Medulla oblongata (tissue), 1 donor: ENCODE data around the gene NPEPL1.

ENCODE experiments used
- DNase-seq: peaks from one replicate; pipeline ENCODE4 v3.0.0-alpha.2; 2015; ENCODE audit errors: extremely low spot score

The NPEPL1 gene

DNA sequence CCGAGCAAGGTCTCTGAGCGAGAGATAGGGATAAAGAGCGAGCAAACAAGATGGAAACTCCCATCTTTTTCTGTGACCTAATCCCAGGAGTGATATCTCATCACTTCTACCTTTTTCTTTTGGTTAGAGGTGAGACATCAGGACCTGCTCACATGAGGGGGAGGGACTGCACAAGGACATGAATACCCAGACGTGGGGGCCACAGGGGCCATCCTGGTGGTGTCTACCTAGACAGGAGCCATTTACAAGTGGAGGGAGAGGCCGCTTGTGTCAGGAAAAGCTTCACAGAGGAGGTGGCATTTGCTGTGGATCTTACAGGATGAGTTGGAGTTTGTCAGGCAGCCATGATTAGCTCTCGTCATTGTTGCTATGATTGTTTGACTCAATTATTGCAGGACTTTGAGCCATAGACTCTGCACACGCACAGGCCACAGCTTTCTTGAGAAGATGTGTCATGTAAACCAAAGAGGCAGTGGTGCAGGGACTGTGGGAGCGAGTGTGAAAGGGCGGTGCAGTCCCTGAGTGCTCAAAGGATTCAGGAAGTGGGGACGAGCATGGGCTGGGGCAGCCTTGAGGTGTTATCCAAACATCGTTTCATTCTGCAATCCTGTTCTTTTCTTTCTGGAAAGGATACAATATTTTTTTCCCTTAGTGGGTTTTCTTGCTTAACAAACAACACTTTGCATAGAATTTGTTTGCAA, 7.7 kb downstream of the NPEPL1 start:
- DNase-seq, result no peak

DNA sequence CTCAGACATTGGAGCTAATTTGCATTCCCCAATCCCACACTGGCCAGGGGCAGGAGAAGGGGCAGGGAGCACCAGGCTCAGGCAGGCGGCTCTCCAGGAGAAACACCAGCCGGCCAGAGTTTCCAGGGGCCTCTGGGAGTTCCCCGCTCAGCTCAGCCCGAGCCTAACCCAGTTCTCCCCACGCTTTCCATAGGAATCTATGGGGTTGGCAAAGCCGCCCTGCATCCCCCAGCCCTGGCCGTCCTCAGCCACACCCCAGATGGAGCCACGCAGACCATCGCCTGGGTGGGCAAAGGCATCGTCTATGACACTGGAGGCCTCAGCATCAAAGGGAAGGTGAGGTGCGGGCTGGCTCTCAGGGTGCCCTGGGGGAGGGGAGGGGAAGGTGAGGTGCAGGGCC, 8.2 kb downstream of the NPEPL1 start:
- DNase-seq, result no peak

DNA sequence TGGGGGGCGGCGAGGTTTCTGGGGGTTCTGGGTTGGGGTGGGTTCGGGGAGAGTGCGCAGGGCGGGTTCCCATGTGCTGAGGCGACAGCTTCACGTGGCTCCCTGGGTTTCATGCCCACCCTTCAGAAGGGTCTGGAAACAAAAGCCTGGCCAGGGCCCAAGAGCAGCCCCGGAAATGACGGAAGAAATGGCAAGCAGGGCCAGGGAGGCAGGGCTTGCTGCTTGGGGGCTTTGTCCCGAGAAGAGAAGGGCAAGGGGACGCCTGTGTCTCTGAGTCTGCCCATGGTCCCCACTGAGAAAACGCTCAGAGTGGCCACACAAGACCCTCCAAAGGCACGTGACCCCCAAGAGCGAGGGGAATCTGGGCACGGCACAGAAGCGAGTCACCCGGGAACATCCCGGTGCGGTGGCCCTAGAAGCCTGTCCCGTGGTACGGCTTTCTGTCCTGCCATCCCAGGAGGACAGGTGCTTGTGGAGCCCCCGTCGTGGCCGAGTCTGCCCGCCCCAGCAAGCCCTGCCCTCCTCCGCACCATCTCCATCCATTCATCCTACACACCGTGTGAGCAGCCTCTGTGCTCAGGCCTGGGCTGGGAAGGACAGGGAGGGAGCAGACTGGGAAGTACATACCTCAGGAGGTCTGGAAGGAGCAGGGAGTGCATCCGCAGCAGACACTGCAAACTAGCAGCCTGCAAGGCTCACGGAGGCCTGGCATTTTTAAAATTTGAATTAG, 9.0 kb downstream of the NPEPL1 start:
- DNase-seq, result no peak

DNA sequence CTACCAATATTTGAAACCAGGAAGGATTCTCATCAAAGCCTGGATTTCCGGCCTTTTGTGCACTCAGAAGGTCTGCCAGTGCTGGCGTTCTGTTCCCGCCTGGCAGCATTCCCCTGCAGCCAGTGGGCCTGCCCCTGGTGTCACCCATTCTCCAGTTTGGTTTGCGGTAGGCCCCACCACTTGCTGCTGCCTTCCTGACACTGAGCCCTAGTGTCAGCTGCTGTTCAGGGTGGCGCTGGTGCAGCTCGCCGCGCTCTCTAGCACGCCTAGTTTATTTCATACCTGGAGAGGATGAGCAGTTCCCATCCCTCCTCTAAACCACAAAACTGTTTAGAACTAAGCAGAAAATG, 9.5 kb downstream of the NPEPL1 start:
- DNase-seq, result no peak

DNA sequence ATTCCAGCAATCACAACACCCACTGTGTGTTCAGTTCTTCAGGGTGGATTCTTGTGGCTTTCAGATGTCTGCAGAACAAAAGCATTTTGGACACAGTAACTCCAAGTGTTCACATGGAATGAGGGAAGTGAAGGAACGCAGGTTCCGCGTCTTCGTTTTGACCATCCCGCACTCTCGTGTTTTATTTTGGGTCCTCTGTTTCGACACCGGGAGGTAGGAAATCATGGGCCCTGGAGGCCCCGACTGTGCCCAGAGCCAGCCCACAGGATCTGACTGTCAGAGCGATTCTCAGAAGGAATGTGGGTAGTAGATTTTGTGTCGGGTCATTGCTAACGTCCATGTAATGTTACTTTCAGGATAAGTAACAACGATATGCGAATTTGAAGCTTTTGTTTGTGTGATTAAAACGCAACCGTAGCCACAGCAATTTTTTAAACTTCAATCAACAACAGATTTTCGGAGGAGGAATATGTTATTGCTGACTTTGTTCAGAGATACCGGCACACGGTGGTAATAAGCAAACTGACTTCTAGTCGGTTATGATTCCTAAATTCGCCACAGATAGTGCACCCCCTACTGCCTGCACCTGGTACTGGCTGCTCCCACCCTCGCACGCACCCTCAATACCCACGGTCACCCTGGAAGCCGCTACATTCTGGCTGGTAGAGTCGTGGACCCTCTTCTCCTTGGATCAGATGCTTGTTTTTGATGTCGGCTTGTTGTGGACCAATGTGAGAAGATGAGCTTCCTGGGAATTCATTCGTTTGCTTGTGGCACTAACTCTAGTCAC, 10.5 kb downstream of the NPEPL1 start:
- DNase-seq, result no peak

DNA sequence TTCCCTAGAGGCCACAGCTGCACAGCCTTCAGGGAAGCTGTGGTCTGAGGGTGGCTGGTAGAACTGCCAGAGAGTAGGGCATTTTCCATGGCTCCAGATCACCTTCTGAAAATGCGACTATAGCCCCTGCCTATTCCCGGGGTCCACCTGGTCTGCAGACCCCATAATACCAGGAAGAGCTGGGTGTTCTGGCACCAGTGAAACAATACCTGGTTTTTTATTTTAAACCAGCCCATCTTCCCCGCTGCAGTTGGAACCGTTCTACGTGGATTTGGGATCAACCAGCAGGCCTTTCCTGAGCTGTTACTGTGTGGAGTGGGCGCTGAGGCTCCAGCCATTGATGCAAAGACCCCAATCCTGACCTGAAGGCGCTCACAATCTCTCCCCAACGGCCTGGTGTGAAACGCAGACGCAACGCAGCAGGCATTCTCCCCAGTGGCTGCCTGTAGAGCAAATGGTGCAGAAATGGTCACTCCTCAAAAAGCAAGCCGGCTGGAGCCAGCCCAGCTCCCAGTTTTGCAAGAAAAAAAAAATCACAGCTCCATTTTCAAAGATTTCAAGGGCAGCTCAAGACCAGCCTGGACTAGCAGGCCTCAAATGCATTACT, 11.3 kb downstream of the NPEPL1 start:
- DNase-seq, result no peak

DNA sequence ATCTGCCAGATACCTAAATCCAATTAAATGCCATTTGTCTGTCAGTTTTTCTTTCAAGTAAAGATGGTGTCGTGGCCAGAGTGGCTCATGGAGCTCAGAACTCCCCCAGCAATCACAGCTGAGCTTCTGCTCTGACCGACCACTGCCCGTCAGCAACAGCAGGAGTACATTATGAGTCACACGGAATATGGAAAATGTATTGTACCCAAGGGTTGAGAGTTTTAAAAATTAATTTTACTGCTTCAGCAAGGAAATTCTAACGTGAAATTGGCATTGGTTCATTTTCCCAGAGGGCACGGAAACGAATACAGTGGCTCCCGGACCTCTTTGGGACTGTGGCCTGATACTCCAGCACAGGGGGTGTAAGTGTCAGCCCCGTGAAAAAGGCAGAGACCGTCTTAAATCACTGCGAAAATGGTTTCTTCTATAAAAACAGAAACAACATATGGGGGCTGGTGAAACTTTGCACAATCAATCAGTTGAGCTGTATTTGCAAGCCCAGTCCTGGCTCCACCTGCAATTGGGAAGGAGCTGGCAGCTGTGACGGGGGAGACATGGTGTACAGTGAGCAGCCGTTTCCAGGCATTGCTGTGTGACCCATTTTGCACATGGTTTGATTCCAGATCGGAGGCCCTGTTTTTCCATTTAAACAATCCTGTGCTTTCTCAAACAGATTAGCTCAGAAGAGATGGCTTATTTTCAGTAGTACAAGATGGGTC, 12.8 kb downstream of the NPEPL1 start:
- DNase-seq, result no peak

DNA sequence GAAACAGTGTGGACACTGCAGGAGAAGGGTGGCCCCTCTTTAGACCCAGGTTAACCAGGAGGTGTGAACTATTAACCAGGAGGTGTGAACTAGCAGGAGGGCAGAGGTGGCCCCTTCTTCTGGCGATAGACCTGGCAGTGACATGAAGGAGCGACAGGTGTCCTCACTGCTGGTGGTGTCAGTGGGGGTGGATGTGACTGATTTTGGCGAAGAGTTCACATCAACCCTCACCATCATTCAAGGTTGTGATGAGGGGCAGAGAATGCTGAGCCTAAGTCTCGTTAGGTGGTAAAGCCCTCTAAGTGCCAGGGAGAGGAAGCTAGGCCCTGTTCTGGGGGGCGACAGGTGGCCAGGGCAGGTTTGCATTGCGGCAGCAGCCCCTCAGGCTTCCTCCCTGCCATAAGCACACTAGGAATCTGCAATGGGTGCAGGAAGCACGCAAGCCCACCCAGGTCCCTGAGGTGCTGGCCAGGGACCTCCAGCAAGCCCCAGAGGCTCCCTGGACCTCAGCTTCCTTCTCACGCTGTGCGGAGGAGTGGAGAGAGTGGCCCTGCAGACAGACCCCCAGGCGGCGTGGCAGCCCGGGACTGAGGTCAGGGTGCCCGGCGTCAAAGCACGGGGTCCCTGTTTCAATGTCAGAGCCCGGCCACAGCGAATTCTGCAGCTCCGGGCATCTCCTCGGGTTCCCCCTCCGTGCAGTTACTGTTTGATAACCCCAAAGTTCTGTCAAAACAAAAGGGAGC, 13.7 kb downstream of the NPEPL1 start:
- no peak for DNase-seq

DNA sequence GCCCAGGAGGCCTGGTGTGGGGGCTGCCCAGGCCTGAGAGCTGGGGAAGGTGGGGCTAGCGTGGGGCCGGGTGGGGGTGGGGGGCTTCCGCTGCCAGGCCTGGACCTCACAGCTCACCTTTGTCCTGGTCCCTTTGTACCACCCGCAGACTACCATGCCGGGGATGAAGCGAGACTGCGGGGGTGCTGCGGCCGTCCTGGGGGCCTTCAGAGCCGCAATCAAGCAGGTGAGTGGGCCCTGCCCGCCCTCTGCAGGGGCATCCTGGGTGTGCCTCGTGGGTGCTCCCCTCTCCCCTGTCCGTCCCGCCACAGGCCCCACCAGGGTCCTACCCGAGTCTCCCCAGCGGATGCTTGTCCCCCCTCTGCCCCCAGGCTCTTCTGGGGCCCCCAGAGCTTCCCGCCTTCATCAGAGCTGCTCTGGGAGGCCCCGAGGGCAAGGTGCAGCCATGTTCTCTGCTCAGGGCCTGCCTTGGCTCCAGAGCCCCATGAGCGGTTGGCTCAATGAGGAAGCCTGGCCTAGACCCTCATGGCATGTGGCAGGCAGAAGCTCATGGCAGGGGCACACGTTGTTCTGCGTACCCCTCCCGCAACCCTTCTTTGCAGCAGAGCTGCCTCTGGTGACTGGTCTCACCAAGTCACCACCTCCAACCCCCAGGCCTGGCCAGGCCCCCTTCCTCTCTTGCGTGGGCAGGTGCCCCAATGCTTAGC, 14.5 kb downstream of the NPEPL1 start:
- DNase-seq, result no peak

DNA sequence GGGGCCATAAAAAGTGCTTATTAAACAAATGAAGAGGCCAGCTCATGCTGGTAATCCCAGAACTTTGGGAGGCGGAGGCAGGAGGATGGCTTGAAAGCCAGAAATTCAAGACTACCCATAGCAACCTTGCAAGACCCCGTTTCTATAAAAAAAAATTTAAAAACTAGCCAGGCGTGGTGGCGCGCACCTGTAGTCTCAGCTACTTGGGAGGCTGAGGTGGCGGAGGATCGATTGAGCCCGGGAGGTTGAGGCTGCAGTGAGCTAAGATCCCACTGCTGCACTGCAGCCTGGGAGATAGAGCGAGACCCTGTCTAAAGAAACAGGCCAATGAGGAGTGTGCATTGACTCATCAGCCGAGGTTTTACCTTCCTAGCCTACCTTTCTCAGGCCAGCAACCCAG, 15.2 kb downstream of the NPEPL1 start:
- no peak for DNase-seq

DNA sequence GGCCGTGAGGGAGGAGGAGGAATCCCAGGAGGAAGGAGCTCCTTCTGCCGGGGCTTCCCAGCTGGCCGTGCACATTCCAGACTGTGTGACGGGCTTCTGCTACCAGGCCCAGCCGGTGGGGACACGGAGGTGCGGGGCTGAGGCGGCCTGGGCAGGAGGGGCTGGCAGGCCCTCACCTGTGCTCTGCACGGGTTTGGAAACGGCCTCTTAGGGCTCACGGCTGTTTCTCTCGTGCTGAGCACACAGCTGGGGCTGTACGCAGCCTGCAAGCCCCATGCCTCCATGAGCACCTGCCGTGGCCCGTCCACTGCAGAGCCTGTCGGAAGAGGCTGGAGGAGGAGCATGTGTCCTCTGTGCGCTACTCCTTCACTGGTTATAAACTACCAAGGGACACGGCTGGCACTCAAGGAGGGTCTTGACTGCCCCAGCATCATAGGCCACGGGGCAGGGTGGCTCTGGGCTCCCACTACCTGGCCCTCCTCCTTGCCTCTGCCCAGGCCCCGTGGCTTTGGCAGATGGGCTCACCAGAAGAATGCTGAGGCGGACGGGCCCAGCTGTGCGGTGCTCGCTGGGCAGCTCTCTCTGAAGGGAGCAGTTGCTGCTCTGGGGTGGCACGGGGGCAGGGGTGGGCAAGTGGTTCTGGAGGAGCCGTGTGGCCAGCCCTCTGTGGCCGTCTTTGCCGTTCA, 15.8 kb downstream of the NPEPL1 start:
- DNase-seq, result no peak

DNA sequence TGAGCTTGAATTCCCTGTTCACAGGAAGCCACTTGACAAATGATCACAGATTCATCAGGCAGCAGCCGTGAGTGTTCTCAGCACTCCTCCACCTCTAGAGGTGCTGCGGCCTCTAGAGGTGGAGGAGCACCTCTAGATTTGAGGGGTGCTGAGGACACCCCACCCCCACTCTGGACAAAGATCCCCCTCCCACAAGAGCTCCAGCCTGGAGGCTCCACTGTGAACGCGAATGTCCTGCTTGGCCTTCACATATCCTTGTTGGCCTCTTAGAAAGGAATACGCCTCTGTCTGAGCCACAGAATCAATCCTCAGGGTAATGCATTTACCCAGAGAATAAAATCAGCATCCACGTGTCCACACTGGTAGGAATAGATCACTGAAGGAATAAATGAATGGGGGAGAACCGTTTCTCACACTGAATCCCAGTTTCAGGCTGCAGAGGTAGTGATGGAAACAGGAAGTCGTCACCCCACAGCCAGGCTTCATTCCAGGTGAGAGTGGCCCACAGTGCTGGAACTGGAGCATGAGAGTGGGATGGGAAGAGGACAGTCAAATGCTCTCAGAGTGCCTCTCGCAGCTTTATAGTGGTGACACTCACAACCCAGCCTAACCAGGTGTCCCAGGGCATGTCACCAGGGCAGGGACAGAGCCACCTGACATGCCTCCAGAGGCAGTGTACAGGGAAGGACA, 16.6 kb downstream of the NPEPL1 start:
- DNase-seq, result no peak

DNA sequence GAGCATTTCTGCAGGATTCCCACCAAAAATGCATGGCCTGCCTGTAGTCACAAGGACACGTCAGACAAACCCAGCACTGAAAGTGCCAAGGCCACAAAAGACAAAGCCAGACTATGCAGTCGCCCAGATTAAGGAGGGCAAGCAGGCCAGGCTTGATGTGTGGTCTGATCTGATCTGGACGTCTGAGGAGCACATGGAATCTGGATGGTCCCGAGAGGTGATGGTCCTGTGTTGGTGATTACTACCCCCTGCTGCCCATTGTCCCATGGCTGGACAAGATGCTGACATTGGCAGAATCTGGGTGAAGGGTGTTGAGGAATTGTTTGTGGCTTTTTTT, 17.1 kb downstream of the NPEPL1 start:
- no peak for DNase-seq

DNA sequence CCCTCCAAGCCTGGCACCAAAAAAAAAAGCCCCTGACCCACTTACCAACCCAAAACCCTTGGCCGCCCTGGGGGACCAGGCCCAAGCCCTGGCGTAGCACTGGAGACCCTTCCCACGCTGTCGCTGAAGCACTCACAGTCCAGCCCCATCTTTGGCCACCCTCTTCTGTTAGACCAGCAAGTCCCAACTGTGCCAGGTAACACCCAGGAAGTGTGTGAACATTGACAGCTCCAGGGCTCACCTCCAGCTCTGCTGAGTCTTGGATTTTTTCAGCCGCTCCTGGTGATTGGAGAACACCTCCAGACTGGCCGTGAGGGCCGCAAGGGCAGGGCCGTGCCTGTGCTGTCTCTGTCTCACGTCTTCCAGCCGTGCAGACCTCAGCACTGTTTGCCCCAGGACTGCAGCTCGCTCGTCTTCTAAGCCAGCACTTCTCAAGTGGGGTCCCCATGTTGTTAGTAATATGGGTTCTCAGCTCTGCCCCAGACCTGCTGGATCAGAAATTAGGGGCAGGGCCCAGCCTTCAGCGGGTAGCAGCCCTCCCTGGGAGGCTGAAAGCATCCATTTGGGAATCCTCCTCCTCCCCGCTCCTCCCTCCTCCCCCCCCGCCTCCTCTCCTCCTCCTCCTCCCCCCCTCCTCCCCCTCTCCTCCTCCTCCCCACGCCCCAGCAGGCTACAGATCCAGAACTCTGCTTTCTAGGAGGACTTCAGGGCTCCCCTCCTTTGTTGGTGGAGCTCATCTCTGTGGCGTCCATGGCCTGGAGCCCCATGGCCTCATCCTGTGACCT, 18.1 kb downstream of the NPEPL1 start:
- DNase-seq, result no peak

DNA sequence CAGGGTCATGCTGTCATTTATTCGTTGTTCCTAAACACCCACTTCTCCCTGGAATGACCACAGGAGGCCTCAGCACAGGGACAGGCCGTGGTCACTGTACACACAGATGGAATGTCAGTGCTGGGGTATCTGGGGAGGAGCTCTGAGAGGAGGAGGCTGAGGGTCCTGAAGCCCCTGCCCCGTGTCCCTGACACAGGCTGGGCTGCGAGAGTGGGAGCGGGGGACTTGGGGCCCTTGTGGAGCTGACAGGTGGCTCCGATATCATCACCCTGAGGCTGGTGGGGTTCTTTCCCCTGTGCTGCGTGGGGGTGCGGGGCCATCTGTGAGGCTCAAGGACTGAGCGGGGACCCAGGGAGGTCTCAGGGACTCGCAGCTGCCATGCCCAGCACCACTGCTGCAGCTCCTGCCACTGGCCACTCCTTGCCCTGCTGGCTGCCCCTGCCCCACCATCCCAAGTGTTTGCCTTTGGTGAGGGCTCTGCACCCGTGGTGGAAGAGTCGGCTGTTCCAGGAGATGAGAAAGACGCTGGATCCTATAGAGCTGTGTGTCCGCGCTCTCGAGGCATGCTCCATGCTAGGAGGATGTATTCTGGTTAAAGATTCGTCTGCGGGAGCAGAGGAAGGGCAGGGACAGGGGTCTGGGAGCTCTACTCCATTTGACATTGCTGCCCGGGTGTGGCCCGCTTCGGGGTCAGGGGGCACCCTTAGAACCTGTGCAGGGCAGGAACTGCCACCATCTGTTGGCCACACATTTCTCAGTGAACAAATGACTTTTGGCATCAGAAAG, 18.9 kb downstream of the NPEPL1 start:
- DNase-seq, result no peak

DNA sequence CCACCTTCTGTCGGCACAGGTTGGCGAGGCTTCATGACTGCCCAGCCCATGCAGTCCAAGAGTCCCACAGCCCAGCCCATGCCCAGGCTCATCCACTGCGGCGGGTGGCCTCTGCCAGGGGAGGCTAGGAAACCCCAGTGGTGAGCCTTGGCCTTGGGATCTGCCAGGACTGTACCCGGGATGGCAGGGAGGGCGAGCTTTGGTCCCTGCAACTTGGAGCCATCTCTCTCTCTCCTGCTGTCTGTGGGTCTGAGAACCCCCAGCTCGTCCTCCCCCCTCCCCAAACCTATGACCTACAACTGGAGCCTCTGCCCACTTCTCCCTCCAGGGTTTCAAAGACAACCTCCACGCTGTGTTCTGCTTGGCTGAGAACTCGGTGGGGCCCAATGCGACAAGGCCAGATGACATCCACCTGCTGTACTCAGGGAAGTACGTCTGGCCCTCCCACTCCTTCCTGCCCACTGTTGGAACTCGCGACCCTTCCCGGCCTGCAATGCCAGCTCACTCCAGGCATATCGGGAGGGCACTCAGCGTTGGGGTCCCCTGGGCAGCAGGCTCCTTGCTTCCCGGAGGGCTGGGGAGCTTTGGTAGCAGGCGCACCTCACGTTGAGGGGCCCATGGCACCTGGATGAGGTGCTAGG, 19.7 kb downstream of the NPEPL1 start:
- DNase-seq, result no peak
